ENCODE results near the gene NHEJ1.
"Not testable (repeated sequence)": the region's sequence is repeated elsewhere in the genome, so short reads cannot be mapped to it uniquely, and the experiment has no call there.

The NHEJ1 gene

GRCh38 chr2:219160186-219161017, at the start of gene NHEJ1:
Gene NHEJ1, minus strand, starts transcription at chr2:219160815. Its CDS starts 2,453 bp downstream, at chr2:219158362.
- DNase-seq, result peak; percentile 97

GRCh38 chr2:219209236-219210195, 48.9 kb upstream of the NHEJ1 start:
- DNase-seq, result no peak

GRCh38 chr2:219207884-219208740, 47.5 kb upstream of the NHEJ1 start:
- DNase-seq, result no peak

- no peak for DNase-seq
Observed at GRCh38 chr2:219207134-219207883, 46.7 kb upstream of the NHEJ1 start.

- DNase-seq, result peak; percentile 98
Observed at GRCh38 chr2:219206328-219207133, 45.9 kb upstream of the NHEJ1 start, which contains the start of gene ZFAND2B. Gene ZFAND2B, plus strand, starts transcription at chr2:219206782. Its CDS starts 206 bp downstream, at chr2:219206988.

- DNase-seq, result no peak
Observed at GRCh38 chr2:219205981-219206327, 45.3 kb upstream of the NHEJ1 start.

- DNase-seq, result no peak
Observed at GRCh38 chr2:219205165-219205538, 44.5 kb upstream of the NHEJ1 start.

GRCh38 chr2:219204425-219205164, 44.0 kb upstream of the NHEJ1 start:
- no peak for DNase-seq

- DNase-seq, result not testable (repeated sequence)
Observed at GRCh38 chr2:219201331-219201730, 40.7 kb upstream of the NHEJ1 start.

- DNase-seq, result not testable (repeated sequence)
Observed at GRCh38 chr2:219200502-219201326, 40.1 kb upstream of the NHEJ1 start.

GRCh38 chr2:219199470-219200211, 39.0 kb upstream of the NHEJ1 start:
- DNase-seq, result no peak

GRCh38 chr2:219198974-219199373, 38.4 kb upstream of the NHEJ1 start:
- DNase-seq, result no peak

GRCh38 chr2:219197388-219197787, 36.8 kb upstream of the NHEJ1 start:
- no peak for DNase-seq

- DNase-seq, result no peak
Observed at GRCh38 chr2:219186754-219187456, 26.3 kb upstream of the NHEJ1 start.

GRCh38 chr2:219184121-219184520, 23.5 kb upstream of the NHEJ1 start:
- no peak for DNase-seq

- DNase-seq, result no peak
Observed at GRCh38 chr2:219183151-219183772, 22.6 kb upstream of the NHEJ1 start.

Data from activated effector memory CD4-positive, alpha-beta T cell treated with anti-CD3 and anti-CD28 coated beads, Interleukin-2, amount 50 U/mL, for 16 hours (primary cell).